ENCODE measurements around the gene MAP4K4.

DNA sequence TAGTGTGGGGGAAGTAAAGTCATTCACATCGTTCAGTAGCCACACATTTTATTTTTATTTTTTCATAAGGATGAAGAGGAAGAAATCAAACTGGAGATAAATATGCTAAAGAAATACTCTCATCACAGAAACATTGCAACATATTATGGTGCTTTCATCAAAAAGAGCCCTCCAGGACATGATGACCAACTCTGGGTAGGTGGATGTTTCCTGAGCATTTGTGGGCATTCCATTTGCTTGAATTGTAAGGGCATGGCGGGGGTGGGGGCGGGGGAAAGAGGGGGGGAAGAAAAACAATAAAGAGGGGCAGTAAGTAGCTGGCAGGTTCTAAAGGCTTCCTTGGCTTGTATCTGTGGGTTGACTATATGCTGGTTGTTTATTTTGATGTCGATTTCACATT, 126.4 kb downstream of the MAP4K4 start:
- TF ChIP-seq, protein P1, sequence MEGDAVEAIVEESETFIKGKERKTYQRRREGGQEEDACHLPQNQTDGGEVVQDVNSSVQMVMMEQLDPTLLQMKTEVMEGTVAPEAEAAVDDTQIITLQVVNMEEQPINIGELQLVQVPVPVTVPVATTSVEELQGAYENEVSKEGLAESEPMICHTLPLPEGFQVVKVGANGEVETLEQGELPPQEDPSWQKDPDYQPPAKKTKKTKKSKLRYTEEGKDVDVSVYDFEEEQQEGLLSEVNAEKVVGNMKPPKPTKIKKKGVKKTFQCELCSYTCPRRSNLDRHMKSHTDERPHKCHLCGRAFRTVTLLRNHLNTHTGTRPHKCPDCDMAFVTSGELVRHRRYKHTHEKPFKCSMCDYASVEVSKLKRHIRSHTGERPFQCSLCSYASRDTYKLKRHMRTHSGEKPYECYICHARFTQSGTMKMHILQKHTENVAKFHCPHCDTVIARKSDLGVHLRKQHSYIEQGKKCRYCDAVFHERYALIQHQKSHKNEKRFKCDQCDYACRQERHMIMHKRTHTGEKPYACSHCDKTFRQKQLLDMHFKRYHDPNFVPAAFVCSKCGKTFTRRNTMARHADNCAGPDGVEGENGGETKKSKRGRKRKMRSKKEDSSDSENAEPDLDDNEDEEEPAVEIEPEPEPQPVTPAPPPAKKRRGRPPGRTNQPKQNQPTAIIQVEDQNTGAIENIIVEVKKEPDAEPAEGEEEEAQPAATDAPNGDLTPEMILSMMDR (conservative IDR thresholded peaks at IDR 0.05; ENCODE audit: low read depth, low read length) = no peak
- TF ChIP-seq EZH2 (IDR thresholded peaks at IDR 0.05; ENCODE audit: low read length, unreplicated experiment) (no peak), EZH2phosphoT487 (IDR thresholded peaks at IDR 0.05; ENCODE audit: borderline replicate concordance, low read length) (no peak)

Measured in PC-3 (cell line).